ENCODE measurements around the gene MYH11.

DNA sequence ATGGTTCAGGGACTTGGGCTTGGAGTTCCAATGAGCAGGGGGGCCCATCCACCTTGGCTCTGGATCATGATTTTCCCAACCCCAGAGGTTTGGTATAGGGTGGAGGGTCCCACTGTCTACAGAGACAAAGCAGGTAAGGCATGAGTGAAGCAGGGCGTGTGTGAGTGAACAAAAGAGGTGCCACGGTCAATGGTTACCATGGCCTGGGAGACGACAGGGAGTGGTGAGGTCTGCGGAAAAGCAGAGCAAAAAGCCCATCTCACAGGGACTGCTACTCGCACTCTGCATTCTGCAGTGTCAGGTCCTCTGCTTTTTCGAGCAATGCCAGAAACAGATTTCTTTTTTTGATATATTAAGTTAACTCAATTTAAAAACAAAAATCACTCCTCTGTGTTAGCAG is 24.6 kb downstream of the MYH11 start:
- no peak for TF ChIP-seq POLR2A (IDR thresholded peaks at IDR 0.05; ENCODE audit: extremely low read depth, insufficient read length)
- TF ChIP-seq, protein P1, sequence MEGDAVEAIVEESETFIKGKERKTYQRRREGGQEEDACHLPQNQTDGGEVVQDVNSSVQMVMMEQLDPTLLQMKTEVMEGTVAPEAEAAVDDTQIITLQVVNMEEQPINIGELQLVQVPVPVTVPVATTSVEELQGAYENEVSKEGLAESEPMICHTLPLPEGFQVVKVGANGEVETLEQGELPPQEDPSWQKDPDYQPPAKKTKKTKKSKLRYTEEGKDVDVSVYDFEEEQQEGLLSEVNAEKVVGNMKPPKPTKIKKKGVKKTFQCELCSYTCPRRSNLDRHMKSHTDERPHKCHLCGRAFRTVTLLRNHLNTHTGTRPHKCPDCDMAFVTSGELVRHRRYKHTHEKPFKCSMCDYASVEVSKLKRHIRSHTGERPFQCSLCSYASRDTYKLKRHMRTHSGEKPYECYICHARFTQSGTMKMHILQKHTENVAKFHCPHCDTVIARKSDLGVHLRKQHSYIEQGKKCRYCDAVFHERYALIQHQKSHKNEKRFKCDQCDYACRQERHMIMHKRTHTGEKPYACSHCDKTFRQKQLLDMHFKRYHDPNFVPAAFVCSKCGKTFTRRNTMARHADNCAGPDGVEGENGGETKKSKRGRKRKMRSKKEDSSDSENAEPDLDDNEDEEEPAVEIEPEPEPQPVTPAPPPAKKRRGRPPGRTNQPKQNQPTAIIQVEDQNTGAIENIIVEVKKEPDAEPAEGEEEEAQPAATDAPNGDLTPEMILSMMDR (IDR thresholded peaks at IDR 0.05; ENCODE audit: low read depth, low read length), result no peak
- no peak for TF ChIP-seq MYC (IDR thresholded peaks at IDR 0.05; ENCODE audit: low read depth, low read length)
